HG03108 (cell line): Measurements from ENCODE around the gene CBX1.
A peak's percentile ranks its signal among the peaks of the same experiment; 100 is the strongest.
"Not testable (repeated sequence)": the region's sequence is repeated elsewhere in the genome, so short reads cannot be mapped to it uniquely, and the experiment has no call there.

Source experiments
- ATAC-seq: cut with Tn5 transposase; IDR thresholded peaks from one replicate; pipeline ENCODE4 v1.9.1; 2021; ENCODE audit warnings: moderate library complexity; ENCODE audit not compliant: unreplicated experiment

Gene CBX1

DNA sequence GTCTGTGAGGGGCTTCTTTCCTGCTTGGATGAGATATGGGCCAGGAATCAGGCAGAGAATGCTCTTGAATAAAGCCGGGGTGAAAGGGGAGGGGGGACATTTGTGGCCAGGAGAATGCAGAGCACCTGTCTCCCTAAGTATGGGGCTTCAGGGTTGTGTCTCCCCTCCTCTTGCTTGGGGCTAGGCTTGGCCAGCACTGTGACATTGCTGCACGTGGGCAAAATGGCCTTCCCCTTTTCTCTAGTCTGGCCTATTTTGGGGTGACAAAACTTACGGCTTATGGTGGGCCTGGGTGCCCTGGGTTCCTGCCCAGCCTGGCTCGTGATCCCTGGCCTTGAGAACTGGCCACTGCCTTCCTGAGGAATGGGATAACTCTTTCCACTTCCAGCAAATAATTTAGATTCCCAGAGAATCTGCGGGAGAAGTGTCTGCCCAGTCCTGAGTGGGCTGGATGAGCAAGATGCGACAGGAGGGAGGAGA is 47.5 kb downstream of the CBX1 start:
- ATAC-seq = no peak

DNA sequence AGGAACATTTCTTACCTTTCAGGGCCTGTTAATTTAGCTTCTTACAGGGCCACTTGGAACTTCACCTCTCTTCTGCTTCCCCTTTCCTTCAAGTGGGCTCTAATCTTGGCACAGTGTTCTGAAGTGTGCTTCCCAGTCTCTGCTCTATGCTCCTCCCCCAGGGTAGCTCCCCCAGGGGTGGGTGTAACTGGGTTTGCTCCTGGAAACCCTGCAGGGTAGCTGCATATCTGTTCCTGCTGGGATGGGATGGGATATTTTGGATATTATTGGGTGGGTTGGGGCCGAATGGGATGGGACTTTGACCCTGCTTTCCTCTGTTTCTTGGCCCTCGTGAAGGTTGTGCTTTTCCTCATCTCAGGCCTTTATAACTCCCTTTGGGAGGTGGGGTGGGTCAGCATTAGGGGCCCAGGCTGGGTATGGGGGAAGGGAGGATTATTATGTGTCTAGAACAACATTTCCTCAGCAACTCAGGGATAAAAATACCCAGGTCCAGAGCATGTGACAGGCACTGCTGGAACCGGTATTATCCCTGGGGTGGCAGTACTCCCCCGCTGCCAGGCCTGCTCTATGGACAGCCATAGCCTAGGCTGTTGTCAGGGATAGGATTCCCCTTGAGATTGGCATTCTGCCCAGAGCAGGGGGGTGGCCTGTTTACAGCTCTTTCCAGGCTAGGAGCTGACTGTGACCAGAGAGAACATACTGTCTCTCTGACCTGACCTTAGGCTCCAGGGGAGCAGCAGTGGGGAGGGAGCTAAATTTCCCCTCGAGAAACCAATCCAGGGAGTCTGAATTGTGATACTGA is 48.1 kb downstream of the CBX1 start:
- ATAC-seq = no peak

DNA sequence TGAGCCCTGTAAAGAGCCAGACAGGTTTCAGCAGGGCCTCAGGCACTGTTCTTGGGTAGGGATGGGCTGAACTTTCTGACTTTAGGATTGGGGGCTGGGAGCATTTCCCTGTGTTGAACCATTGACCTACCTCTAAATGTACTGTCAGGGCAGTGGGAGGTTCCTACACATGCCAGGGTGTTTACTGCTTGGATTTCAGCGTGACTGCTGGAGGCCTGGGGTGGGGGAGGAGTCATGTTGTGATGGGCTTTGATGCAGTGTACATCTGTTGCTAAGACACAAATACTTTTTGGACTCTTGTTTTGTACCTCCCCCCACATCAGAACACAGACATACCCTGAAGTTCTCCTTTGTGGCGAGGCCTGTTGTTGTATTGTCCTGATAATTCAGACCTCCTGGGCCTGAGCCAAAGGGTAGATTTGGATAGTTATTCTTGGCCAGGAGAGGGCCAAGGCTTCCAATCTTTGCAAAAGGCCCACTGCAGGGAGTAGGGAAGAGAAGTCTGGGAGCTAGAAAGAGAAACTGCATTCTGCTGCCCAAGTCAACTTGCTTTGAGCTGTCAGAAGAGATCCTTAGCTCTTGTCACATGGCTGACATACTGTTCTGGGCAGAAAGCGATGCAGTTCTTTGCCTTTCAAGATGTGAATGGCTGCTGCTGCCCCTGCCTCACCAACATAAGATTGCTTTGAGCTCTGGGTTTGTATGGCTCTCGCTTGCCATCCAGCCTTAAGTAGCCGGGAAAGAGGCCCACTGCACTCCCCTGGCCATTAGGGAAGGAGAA is 49.4 kb downstream of the CBX1 start:
- ATAC-seq = no peak

DNA sequence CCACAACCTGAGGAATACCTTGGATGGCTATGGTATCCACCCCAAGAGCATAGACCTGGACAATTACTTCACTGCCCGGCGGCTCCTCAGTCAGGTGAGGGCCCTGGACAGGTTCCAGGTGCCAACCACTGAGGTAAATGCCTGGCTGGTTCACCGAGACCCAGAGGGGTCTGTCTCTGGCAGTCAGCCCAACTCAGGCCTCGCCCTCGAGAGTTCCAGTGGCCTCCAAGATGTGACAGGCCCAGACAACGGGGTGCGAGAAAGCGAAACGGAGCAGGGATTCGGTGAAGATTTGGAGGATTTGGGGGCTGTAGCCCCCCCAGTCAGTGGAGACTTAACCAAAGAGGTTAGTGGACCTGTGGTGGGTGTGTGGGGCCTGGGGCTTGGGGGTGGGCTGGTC is 50.0 kb downstream of the CBX1 start:
- no peak for ATAC-seq

DNA sequence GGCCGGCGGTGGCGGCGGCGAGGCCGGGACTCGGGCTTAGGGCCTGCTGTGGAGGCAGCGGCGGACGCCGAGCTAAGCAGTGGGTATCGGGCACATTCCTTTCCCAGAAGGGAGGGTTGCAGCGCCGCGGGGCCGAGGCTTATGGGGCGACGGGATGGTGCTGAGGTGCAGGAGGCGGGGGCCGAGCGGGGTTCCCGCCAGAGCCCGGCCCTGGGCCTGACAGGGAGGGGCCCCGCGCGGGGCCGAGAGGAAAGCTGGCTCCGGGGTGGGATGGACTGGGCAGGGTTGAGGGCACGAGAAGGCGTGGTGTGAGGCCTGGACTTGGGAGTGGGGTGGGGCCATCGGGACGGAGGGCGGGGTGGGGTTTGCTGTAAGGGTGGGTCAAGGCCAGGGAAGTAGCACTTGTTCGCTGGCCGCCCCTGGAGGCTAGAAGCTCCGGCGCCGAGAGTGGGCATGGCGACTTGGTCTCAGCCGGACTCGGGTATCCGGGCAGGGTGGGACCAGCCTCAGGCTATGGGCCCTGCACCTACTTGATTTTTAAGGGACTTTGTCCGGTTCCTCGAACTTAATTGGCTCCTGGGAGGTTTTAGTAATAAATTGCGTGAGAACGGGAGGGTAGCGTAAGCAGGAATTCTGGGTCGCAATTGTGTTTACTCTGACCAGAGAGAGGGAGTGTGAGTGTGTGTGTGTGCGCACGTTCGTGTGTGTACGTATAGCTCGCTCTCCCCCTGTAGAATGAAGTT is 52.7 kb downstream of the CBX1 start:
- peak; percentile 23 for ATAC-seq

DNA sequence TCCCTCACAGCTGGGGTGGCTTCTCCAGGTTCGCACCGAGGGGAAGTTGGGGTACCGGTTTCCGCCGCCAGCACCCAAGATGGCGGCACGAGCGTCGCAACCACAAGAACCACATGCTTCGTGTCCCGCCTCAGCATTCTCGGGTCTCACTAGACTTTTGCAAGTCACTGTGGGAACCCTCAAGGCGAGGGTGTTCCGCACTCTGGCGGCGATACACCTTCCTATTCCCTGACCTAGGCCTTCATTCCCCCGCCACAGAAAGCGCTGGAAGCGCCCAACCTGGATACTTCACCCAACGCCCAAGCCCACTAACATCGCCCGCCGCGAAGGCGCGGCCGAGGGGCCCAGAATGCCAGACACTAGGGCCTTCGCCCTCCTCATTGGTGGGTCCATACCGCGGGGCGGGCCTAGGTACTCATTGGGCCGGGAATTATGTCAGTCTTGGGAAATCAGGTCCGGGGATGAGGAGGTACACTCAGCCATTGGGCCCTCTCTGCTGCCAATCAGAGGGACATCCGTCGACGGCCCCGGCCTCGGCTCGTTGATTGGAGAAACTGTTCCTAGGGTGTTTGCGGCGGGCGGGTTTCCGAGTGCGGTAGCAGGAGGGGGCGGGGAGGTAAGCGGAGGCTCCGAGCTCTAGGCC is 53.4 kb downstream of the CBX1 start, which contains the start of gene NFE2L1:
NFE2L1 (plus strand) TSS at position 619 of the 643 bp plus-strand sequence. CDS start 2,760 bp downstream, outside the sequence.
- peak; percentile 92 for ATAC-seq

DNA sequence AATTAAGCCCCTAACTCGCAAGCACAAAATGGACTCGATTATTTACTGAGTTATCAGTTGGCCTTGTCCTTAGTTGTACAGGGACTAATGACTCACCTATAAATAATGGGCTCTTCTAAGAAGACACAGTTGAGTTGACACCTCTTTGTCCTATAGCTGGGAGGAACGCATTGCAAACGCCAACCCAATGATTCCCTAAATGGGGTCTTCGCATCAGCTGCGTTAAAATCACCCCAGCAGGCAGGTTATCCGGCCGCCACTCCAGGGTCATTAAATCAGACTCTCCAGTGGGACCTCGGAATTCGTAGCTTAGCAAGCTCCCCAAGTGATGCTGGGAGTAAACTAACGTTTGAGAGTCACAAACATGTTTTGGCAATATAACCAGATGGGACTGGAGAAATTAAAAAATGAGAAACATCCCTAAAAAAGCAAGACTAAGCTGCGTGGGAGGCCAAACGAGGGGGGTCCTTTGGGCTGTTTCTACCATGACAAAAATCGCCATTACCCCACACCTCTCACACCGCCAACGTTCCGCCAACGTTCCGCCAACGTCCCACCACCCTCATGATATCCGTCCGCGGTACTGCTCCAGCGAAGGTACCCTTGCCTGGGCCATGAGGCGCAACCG is 54.1 kb downstream of the CBX1 start:
- no peak for ATAC-seq

DNA sequence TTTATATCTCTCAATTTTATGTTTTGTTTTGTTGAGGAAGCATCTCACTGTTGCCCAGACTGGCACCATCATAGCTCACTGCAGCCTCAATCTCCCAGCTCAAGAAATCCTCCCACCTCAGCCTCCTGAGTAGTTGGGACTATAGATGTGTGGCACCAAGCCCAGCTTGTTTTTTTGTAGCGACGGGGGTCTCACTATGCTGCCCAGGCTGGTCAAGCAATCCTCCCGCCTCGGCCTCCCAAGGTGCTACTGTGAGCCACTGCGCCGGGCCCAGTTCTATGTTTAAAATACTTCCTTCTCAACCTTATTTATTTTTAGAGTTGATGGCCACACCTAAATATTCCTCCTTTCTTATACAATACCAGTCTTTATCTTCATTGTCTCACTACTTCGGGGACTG is 55.0 kb downstream of the CBX1 start:
- ATAC-seq = no peak

DNA sequence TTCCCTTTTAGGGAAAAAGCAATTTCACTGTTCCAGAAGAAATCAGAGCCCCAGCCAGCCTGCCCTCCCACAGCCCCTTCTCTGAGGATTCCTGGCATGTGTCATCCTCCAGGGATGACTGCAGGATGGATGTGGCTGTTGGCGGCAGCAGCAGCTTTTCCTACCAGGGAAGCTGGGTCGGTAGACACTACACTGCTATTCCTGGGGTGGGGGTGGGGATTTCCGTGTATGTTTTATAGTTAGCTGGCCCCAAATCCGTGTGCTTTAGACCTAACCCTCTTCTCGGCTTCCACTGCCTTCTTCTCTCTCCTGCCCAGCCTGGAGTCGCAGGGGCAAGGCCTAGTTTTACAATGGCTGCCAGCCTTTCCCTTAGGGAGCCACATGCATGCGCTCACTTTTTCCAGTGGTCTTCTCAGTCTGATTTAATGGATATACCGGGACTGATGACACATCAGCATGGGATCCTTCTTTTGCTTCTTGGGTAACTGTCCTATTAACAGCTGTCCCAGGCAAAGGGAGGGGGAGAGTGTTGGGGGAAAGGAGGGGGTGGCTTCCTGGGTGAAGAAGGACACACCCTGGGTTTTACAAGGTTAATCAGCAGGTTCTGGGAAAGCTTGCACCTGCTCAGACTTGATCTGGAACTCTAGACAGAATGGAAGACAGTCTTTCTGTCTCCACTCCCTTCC is 55.8 kb downstream of the CBX1 start:
- ATAC-seq = no peak

DNA sequence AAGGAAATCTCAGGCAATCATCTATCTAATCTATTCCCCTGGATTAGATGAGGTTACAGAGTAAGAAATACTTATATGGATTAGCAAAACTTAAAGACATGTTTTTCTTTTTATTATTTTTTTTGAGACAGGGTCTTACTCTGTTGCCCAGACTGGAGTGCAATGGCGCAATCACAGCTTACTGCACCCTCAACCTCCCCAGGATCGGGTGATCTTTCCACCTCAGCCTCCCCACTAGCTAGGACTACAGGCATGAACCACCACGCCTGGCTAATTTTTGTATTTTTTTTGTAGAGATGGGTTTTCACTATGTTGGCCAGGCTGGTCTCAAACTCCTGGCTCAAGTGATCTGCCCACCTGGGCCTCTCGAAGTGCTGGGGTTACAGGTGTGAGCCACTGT is 56.4 kb downstream of the CBX1 start:
- ATAC-seq = no peak

DNA sequence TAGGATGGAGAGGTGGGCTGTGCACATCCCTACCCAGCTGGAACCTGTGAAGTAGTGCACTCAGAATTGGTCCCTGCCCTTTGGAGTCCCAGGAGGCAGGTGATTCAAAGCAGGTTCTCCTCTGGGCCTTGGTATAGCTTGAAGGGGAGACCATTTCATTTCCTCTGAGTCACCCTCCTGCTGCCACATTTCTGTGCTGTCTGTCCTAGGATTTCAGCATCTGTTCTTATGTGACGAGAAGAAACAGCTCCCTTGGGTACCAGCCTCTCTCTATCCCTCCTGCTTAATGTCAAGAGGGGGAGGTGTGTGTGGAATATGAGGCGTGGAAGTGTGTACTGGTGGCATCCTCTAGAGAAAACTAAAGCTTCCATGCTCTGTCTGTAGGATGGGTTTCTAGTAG is 58.1 kb downstream of the CBX1 start:
- ATAC-seq = no peak

DNA sequence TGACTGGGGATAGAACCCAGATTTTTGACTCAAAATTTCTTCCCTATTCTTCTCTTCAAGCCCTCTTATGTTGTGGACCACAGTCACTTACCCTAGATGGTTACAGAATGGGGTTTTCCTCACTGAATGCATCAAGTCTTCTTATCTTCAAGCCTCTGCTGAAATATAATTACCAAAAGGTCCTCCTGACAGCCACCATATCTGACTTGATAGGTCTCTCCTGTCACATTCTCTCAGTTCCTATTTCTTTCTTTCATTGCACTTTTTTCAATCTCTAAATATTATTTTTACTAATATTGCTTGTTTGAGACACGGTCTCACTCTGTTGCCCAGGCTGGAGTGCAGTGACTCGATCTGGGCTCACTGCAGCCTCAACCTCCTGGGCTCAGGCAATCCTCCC is 62.6 kb downstream of the CBX1 start:
- ATAC-seq = no peak

DNA sequence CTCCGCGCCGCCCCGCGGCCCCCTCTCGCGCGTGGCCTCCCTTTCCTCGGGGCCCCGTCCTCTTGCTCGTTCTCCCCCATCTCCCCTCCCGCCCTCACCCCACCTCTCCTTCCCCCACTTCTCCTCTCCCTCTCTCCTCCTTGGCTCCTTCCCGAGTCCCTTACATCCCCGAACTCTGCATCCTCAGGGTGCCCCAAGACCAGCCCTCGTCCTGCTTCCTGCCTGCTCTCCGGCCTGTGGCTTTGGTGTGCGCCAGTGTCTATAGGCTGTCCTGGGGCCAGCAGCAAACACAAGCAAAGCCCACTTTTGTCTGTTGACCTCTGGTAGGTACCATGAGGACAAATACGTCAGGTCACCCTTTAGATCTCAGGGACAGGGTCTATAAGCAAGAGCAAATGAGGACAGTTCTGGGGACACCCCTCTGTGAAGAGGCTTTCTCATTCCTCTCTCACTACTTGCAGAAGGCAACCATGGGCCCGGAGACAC is 63.4 kb downstream of the CBX1 start:
- no peak for ATAC-seq

DNA sequence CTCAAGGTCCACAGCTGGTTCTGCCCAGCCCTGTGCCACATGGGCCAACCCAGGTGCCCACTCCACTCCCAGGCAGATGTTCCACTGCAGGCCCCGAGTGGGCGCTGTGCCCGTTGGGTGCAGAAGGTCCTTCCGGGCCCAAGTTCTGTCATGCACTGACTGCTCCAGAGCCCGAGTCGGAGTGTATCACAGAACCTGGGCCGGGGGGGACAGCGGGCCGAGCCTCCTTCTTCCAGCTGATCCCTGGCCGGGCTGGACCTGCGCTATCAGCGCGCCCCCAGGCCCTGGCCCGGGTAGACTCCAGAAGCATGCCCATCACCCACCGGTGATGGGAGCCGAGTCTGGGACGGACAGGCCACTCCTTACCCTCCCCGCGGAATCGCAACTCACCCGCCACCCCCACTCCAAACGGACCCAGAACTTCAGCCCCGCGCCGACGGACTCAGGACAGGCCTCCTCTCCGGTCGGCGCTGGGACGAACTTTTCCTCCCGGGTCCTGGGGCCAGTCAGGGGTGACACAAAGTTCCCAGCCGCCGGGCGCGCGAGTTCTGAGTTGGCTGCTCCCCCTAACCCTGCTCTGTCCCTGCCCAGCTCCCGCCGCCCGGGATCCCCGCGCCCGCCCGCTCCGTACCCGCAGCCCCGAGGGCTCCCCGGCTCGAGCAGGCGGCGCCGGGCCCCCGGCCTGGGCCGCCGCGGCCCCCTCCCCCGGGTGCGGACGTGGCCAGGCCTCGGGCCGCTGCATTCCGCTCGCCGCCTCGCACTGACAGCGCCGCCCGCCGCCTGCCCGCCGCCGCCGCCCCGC is 64.0 kb downstream of the CBX1 start, which contains the start of gene COPZ2:
COPZ2 (minus strand) TSS at position 762 of the 802 bp plus-strand sequence; CDS start at position 742, 20 bp downstream.
- ATAC-seq = no peak

DNA sequence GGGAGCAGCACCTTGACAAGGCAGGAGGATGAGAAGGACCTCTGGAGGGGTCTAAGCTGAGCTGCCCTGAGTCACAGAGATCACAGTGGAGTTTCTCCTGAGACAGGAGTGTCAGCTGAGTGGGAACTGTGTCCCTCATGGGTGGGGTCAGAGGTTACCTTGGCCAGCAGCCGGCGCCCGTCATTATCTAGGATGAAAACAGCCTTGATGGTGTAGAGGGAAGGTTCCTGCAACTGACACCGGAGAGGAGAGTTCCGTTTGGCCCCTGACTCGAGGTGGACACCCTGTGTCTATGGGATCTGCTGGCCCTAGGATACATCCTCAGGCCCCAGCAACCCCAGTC is 64.6 kb downstream of the CBX1 start:
- no peak for ATAC-seq

DNA sequence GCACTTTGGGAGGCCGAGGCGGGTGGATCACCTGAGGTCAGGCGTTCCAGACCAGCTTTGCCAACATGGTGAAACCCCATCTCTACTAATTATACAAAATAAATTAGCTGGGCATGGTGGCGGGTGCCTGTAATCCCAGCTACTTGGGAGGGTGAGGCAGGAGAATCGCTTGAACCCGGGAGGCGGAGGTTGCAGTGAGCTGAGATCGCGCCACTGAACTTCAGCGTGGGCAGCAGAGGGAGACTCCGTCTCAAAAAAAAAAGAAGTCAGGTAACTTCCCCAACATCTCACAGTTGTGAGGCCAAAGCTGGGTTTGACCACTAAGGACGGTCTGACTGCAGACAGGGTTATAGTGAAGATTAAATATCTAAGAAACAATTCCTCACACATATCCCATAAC is 66.5 kb downstream of the CBX1 start:
- ATAC-seq = not testable (repeated sequence)

DNA sequence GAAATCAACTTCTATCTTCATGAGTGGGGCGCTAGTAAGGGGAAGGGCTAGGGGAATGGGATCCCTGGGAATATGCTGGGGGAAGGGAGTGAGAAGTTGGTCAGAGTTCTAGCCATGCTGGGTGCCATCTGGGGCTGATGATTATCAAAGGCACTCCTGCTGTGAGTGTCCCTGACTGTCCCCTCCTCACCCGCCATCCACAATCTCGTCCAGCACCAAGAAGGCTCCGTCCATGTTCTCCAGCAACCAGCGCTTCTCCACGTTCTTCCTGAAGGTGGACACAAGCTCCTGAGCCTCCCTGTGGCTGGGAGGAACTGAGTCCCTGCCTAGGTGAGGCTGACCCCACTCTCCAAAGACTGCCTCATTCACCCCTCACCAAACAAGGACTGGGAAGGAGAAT is 69.3 kb downstream of the CBX1 start:
- no peak for ATAC-seq

DNA sequence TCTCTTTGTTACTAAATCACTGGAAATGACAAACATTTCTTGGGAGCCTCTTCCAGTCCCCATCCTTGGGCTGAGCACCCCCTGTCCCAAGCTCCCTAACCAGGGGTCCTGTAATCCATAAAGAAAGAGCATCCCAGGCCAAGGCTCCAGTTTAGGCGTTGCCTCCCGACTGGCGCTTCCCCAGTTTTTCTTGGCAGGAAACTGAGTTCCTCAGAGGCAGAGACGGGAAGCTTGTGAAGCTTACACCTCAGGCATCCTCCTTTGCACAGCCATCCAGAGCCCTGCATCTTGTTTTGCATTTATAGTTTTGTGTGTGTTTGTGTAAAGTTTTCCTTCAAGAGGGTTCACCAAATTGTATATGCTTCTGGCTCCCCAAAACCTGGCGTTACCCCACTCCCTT is 70.7 kb downstream of the CBX1 start:
- ATAC-seq = no peak

DNA sequence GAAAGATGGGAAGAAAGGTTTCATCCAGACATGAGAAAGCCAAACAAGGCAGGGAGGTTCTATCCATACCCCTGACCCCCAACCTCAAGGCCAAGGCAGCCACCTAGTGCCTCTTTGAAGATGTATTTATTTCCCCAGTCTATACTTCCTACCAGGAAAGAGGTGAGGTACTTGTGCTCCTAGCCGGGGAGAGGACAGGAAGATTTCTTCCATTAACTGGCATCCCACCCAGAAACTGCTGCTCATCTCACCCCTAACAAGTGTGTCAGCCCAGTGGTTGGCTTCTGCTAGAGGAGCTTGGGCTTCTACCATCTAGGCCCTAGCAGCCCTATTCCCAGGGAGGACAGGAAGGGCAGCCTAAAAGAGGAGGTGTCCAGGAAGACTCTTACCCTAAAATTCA is 72.5 kb downstream of the CBX1 start:
- ATAC-seq = no peak
